ENCODE data around the gene KCNJ6. TPM values are rescaled to one million over a fixed set of nuclear protein-coding genes. Genes with fewer than 3 reads are reported as not detected.

KCNJ6 gene
- total RNA-seq, 2 experiments from 2014 or later: not detected

DNA sequence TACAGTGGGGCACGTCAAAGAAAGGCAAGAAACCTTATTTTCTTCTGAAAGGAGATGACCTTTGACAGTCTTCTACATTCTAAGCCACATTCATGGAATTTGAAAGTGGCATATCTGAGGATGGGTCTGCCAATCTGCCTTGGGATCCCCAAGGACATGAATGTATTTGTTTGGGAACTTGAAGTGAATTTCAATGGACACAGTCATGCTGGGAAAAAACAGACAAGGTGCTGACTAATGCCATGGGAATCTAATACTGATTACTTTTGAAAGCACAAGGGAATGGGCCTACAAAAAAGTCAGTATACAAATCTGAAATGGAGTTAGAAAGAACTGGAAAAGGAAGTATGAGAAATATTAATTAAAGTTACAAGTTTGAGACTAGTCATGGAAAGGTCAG, 128.8 kb downstream of the KCNJ6 start:
- no peak for TF ChIP-seq EZH2phosphoT487 (IDR thresholded peaks at IDR 0.05; ENCODE audit: borderline replicate concordance, low read depth, low read length)
- TF ChIP-seq, protein P1, sequence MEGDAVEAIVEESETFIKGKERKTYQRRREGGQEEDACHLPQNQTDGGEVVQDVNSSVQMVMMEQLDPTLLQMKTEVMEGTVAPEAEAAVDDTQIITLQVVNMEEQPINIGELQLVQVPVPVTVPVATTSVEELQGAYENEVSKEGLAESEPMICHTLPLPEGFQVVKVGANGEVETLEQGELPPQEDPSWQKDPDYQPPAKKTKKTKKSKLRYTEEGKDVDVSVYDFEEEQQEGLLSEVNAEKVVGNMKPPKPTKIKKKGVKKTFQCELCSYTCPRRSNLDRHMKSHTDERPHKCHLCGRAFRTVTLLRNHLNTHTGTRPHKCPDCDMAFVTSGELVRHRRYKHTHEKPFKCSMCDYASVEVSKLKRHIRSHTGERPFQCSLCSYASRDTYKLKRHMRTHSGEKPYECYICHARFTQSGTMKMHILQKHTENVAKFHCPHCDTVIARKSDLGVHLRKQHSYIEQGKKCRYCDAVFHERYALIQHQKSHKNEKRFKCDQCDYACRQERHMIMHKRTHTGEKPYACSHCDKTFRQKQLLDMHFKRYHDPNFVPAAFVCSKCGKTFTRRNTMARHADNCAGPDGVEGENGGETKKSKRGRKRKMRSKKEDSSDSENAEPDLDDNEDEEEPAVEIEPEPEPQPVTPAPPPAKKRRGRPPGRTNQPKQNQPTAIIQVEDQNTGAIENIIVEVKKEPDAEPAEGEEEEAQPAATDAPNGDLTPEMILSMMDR (conservative IDR thresholded peaks at IDR 0.05; ENCODE audit: low read length): no peak
- CTCF ChIA-PET (ENCODE audit: unreplicated experiment): no interaction called here
- POLR2A ChIA-PET: no interaction called here
- H3K4me2 ChIP-seq (ENCODE audit: low read length): no peak overlapping the region
- H3K79me2 ChIP-seq (ENCODE audit: insufficient read depth, low read depth, low read length): no peaks in the 10 kb centered on the region
- intact Hi-C loops (cut with micrococcal nuclease; ENCODE audit: unreplicated experiment): no loop called here
- H3K36me3 ChIP-seq (ENCODE audit: insufficient read depth, low read length): no peaks in the 10 kb centered on the region
- no peaks in the 10 kb centered on the region for H4K20me1 ChIP-seq (ENCODE audit: insufficient read depth, low read length)
- H3K9me3 ChIP-seq (ENCODE audit: low read length): no peaks in the 10 kb centered on the region
- no peaks in the 10 kb centered on the region for H3K4me1 ChIP-seq (ENCODE audit: insufficient read depth, low read length, poor library complexity, severe bottlenecking)
- H3K9me2 ChIP-seq (ENCODE audit: insufficient read depth, low read length): no peaks in the 10 kb centered on the region
- no peak for DNase-seq (ENCODE audit: low spot score)
- H3K4me3 ChIP-seq (ENCODE audit: low read depth, low read length, poor library complexity, severe bottlenecking): no peak overlapping the region
- H2AFZ ChIP-seq (ENCODE audit: low read length): no peak overlapping the region
- BruUV-seq (replicated peaks): no TSS peak
- no peak overlapping the region for H3K27ac ChIP-seq (ENCODE audit: low read depth, low read length, poor library complexity, severe bottlenecking)

DNA sequence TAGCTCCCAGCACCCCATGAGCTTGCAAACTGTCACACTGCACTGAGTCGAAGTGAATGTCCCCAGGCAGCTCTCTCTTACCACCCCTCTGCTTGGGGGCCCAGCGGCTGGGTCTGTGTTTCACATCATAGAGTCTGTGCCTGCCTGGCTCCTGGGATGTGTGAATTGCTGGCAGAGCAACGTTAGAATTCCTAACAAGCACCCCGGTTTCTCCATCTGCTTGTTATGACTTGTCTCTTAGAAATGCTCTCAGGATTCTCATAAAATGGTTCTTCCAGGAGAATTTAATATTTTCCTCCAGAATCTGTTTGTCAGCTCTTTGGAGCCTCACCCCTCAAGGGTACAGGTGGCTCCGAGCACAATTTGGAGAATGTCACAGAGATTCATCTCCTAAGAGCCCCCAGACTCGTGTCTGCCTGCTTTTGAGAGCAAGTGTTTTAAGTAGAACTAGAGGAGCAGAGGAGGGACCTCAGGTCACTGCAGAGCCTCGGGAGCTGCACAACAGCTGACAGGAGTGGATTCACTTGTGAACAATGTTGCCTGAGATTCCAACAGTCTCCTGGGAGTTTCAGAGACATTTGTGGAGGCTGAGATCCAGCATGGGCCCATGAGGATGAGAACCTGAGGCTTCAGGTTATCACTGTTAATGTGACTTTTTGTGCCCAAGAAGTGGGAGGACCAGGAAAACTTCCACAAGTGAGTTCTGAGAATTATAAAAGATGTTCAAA, 131.5 kb downstream of the KCNJ6 start:
- H3K9me3 ChIP-seq (ENCODE audit: low read length): no peaks in the 10 kb centered on the region
- intact Hi-C loops (cut with micrococcal nuclease; ENCODE audit: unreplicated experiment): no loop called here
- no peak overlapping the region for H3K27ac ChIP-seq (ENCODE audit: low read depth, low read length, poor library complexity, severe bottlenecking)
- BruUV-seq (replicated peaks): no TSS peak
- H4K20me1 ChIP-seq (ENCODE audit: insufficient read depth, low read length): no peaks in the 10 kb centered on the region
- ChIA-PET CTCF (ENCODE audit: unreplicated experiment) (no interaction called here), POLR2A (no interaction called here)
- no peaks in the 10 kb centered on the region for H3K9me2 ChIP-seq (ENCODE audit: insufficient read depth, low read length)
- H3K36me3 ChIP-seq (ENCODE audit: insufficient read depth, low read length): no peaks in the 10 kb centered on the region
- H3K4me3 ChIP-seq (ENCODE audit: low read depth, low read length, poor library complexity, severe bottlenecking): no peak overlapping the region
- no peak overlapping the region for H2AFZ ChIP-seq (ENCODE audit: low read length)
- H3K79me2 ChIP-seq (ENCODE audit: insufficient read depth, low read depth, low read length): no peaks in the 10 kb centered on the region
- TF ChIP-seq EZH2phosphoT487 (IDR thresholded peaks at IDR 0.05; ENCODE audit: borderline replicate concordance, low read depth, low read length): no peak
- TF ChIP-seq, protein P1 (conservative IDR thresholded peaks at IDR 0.05; ENCODE audit: low read length): no peak
- H3K4me2 ChIP-seq (ENCODE audit: low read length): no peak overlapping the region
- H3K4me1 ChIP-seq (ENCODE audit: insufficient read depth, low read length, poor library complexity, severe bottlenecking): no peaks in the 10 kb centered on the region
- no peak for DNase-seq (ENCODE audit: low spot score)

DNA sequence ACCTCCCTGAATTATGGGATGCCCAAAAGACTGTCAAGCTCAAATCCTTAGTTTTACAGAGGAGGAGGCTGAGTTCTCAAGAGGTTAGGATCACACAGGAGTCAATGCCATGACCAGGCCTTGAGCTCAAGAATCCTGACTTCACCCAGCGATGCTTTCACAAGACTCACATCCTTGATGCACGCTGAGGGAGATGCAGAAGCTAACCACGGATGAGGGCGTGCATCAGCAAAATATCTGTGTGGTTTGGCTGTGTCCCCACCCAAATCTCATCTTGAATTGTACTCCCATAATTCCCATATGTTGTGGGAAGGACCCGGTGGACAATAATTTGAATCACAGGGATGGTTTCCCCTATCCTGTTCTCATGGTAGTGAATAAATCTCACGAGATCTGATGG, 133.2 kb downstream of the KCNJ6 start:
- no TSS peak for BruUV-seq (replicated peaks)
- POLR2A ChIA-PET: no interaction called here
- intact Hi-C loops (cut with micrococcal nuclease; ENCODE audit: unreplicated experiment): no loop called here

More for the DNA sequence above, 133.2 kb downstream of the KCNJ6 start:
- H2AFZ ChIP-seq (ENCODE audit: low read length): no peak overlapping the region
- DNase-seq (ENCODE audit: low spot score): no peak
- H3K36me3 ChIP-seq (ENCODE audit: insufficient read depth, low read length): no peaks in the 10 kb centered on the region
- CTCF ChIA-PET (ENCODE audit: unreplicated experiment): no interaction called here
- no peak overlapping the region for H3K4me2 ChIP-seq (ENCODE audit: low read length)
- no peaks in the 10 kb centered on the region for H3K9me3 ChIP-seq (ENCODE audit: low read length)
- no peak for TF ChIP-seq EZH2phosphoT487 (IDR thresholded peaks at IDR 0.05; ENCODE audit: borderline replicate concordance, low read depth, low read length)
- TF ChIP-seq, protein P1 (conservative IDR thresholded peaks at IDR 0.05; ENCODE audit: low read length): no peak
- no peaks in the 10 kb centered on the region for H3K79me2 ChIP-seq (ENCODE audit: insufficient read depth, low read depth, low read length)
- H3K4me1 ChIP-seq (ENCODE audit: insufficient read depth, low read length, poor library complexity, severe bottlenecking): no peaks in the 10 kb centered on the region
- H3K4me3 ChIP-seq (ENCODE audit: low read depth, low read length, poor library complexity, severe bottlenecking): no peak overlapping the region
- no peak overlapping the region for H3K27ac ChIP-seq (ENCODE audit: low read depth, low read length, poor library complexity, severe bottlenecking)
- no peaks in the 10 kb centered on the region for H3K9me2 ChIP-seq (ENCODE audit: insufficient read depth, low read length)
- no peaks in the 10 kb centered on the region for H4K20me1 ChIP-seq (ENCODE audit: insufficient read depth, low read length)
